Measurements from ENCODE around the gene ALKBH5.

Gene ALKBH5

GRCh38 chr17:18225121-18225641 is 41.6 kb downstream of the ALKBH5 start, which contains the start of gene LLGL1:
Gene LLGL1 (plus strand): TSS chr17:18225635. CDS start chr17:18225683, 48 bp downstream.
- peak; percentile 100 for DNase-seq

DNA sequence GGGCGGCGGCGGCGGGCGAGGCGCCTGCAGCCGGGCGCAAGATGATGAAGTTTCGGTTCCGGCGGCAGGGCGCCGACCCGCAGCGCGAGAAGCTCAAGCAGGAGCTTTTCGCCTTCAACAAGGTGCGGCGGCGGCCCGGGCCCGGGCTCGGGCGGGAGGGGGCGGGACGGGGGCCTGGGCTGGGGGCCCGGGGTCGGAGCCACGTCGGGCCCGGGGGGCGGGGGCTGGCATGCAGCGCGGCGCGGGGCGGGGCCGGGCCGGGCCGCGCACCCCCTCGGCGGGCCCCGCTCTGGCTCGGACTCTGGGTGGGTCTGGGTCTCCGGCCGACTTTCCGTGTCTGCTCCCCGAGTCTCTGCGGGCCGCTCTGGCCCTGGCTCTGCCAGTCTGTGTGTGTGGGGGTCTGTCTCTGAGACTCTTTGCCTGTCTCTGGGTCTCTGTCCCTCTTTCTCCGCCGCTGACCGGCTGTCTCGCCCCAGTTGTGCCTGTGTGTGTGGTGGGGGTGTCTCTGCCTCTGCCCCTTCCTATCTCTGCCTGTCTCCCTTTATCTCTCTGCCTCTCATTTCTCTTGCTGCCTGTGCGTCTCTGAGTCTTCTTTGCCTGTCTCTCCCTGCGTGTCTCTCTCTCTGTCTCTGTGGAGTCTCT is 42.1 kb downstream of the ALKBH5 start:
- DNase-seq = peak; percentile 49

DNA sequence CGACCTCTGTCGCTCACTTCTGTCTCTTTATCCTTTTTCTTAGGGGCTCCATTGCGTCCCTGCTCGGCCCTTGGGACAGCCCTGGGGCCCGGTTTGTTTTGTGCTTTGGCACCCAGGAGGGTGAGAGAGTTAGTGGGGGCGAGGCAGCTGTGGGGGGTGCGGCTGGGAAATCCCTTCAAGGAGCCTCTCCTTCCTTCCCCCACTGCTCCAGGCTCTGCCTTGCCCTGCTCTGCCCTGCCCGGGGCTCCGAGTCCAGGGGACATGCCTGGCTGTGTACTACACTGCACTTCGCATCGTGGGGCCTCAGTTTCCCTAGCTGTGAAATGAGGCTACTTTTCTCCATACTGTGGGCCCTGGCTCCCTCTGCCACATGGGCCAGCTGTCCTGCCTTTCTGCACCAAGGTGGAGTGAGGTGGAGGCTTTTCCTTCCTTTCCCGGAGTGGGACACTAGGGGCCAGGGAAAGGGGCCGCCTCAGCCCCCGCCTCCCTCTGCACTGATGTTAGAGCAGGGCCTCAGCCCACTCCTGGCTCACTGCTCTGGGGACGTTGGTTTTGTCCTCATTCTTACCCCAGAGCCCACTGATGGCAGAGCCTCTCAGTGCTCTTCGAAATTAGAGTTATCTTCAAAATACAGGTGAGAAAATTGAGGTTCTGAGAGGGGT is 42.8 kb downstream of the ALKBH5 start:
- no peak for DNase-seq

DNA sequence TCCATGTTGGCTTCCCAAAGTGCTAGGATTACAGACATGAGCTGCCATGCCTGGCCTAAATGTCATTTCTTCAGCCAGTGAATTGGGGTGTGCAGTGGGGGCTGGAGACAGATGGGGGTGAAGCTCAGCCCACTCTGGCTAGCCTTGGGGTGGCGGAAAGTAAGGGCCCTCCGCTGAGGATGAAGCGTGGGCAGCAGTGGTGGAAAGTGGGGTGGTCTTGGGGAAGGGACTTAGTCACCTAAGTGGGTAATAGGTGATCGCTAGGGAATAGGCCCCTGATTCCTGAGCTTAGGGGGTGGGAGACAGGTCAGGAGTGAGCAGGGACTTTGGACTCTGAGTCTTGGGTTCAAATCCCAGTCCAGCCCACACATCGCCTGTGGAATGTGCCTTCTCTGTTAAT is 44.0 kb downstream of the ALKBH5 start:
- DNase-seq = no peak

DNA sequence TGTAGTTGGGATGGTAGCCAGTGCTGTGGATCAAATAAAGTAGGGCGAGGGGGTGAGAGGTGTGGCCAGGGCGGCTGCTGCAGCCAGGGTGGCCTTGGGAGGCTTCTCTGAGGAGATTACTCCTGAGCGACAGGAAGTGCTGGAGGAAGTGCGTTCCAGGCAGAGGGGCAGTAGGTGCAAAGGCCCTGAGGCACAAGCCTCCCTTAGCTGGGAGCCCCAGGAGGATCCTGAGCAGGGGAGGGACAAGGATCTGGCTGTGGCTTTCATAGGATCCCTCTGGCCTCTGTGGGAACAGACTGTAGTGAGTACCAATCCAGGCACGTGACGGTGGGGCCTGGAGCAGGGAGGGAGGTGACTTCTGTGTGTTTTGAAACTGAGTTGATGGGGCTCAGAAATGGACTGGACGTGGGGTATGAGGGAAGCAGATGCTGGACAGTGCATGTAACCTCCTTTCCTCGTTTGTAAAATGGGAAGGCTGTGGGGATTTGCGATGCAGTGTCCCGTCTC is 44.6 kb downstream of the ALKBH5 start:
- no peak for DNase-seq

- no peak for DNase-seq
Observed at GRCh38 chr17:18229254-18229653, 45.6 kb downstream of the ALKBH5 start.

DNA sequence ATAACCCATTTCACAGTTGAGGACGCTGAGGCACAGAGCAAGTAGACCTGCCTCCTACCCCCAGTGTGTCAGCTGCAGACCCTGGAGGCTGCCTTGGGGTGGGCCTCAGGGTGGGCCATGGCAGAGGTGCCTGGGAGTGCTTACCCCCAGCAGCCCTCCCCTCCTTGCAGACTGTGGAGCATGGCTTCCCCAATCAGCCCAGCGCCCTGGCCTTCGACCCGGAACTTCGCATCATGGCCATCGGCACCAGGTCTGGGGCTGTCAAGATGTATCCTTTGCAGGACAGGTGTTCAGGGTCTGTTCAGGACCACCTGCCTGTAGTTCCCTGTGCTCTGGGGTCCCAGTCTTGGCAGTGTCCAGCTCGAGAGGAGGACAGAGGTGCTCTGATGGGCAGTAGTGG is 46.1 kb downstream of the ALKBH5 start:
- no peak for DNase-seq

DNA sequence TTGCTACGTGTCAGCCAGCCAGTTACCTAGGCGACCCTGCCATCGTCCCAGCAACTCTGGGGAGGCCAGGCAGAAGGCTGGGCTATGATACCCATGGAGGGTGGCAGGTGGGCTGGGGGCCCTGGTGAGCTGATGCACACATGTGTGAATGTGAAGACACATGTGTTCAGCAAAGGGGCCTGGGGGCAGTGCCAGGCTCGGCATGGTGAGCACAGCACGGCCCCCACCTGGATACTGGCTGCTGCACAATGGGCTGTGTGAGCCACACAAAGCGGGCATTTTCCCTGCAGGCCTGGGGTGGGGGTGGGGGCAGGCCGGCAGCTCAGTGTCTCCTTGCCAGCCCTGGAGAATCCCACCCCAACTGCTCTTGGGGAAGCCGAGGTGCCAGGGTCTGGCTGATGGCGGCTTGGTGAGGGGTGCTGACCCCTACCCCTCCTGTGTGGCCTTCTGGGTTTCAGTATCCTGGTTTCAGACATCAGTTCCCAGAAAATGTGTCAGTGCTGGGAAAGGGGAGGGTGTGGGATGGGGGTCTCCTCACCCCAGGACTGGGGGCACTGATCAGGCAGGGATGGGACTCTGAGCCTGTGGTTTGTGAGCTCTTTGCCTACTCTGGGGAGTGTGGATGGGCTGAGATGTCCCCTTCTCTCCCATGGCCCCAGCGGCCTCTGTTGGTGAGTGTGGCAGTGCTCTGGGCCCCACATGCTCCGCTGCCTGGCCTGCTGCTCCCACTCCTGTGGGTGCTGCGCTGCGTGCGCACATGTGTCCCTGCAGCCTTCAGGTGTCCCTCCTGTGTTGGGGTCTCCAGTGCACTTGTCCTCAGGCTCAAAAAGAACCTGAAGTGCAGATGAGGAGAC is 46.9 kb downstream of the ALKBH5 start:
- DNase-seq = no peak

DNA sequence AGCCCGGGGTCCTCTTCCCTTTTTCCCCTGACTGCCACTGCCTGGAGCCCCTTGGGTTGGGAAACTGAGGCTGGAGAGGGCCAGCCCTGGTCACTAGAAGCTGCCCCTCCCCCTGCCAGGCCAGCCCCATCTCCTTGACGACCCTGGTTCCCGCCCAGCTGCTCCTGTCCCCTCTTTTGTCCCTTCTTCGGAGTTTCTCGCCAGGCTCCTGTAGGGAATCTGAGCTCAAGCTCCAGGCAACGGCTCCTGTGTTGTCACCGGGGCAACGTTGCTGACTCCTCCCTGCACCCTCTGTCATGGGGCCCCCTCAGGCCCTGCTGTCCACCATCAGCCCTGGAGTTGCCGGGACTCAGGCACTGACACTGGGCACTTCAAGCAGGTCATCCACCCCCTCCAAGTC is 47.5 kb downstream of the ALKBH5 start:
- DNase-seq = no peak

DNA sequence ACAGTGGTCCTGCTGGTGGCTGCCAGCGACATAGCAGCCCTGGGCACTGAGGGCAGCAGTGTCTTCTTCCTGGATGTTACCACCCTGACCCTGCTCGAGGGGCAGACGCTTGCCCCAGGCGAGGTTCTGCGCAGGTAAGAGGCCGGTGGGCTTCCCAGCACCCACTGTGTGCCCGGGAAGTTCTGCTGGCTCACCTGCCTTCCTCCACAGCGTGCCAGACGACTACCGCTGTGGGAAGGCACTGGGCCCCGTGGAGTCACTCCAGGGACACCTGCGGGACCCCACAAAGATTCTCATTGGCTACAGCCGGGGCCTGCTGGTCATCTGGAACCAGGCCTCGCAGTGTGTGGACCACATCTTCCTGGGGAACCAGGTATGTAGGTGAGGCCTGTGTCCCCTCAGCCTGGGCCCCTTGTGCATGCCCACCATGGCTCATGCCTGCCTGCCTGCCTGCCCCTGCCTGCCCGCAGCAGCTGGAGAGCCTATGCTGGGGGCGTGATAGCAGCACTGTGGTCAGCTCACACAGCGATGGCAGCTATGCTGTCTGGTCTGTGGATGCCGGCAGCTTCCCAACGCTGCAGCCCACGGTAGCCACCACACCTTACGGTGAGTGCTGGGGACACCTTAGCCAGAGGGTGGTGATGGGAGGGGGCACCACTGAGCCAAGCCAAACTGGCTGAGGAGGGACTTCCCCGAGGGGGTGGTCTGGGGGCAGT is 50.3 kb downstream of the ALKBH5 start:
- no peak for DNase-seq

GRCh38 chr17:18234853-18235380 is 51.3 kb downstream of the ALKBH5 start:
- no peak for DNase-seq

DNA sequence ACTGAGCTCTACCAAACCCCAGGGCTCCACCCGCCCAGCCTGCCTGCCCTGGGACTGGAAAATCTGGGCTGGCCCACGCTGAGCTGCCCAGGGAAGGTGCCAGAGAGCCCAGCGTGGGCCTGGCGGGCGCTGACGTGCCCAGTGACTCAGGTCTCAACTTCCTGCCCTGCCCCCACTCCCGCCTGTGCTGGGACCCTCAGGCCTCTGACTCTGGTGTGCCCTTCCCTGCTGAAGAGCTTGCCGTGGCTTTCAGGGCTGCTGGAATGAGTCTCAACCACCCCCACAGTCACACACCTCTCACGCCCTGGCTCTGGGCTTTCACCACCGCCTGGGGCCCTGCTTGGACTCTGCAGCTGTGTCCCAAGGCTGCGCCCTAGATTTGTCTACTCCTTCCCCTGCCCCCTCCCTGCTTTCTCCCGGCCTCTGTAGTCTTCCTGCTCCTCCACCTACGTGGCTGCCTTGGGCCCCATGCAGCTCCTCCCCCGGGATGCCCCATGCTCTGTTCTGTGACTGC is 52.2 kb downstream of the ALKBH5 start:
- peak; percentile 55 for DNase-seq

DNA sequence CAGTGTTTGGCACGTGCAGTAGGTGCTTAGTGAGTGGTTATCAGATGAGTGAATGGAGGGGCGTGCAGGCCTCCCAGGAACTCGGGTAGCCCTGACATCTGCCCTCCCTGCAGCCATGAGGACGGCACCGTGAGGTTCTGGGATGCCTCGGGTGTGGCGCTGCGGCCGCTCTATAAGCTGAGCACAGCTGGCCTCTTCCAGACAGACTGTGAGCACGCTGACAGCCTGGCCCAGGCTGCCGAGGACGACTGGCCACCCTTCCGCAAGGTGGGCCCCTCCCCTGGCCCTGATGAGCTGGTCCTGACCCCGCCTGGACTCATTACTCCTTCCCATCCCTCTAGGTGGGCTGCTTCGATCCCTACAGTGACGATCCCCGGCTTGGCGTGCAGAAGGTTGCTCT is 52.9 kb downstream of the ALKBH5 start:
- no peak for DNase-seq

- DNase-seq = no peak
Observed at GRCh38 chr17:18237461-18237860, 53.8 kb downstream of the ALKBH5 start.

DNA sequence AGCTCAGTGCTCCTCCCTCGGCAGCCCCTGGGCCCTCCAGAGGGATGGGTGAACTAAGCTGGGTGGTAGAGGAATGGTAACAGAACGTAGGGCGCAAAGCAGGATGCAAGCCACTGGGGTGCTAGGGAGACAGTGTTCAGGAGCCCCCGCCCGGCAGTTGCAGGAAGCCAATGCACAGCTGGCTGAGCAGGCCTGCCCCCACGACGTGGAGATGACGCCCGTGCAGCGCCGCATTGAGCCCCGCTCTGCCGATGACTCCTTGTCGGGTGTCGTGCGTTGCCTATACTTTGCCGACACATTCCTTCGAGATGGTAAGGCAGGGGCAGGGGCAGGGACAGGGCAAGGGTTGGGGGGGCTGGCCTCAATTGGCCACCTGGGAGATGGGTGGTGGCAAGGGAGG is 54.7 kb downstream of the ALKBH5 start:
- no peak for DNase-seq

DNA sequence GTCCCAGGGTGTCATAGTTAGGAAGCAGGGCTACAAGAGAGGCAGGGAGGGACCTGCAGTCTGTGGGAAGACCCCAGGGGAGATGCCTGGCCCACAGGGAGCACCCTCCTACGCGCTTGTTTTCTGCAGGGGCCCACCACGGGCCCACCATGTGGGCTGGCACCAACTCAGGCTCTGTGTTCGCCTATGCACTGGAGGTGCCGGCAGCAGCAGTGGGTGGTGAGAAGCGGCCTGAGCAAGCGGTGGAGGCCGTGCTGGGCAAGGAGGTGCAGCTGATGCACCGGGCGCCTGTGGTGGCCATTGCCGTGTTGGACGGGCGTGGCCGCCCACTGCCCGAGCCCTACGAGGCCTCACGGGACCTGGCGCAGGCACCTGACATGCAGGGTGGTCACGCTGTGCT is 56.8 kb downstream of the ALKBH5 start:
- DNase-seq = no peak

- peak; percentile 63 for DNase-seq
Observed at GRCh38 chr17:18241229-18241871, 57.7 kb downstream of the ALKBH5 start.

DNA sequence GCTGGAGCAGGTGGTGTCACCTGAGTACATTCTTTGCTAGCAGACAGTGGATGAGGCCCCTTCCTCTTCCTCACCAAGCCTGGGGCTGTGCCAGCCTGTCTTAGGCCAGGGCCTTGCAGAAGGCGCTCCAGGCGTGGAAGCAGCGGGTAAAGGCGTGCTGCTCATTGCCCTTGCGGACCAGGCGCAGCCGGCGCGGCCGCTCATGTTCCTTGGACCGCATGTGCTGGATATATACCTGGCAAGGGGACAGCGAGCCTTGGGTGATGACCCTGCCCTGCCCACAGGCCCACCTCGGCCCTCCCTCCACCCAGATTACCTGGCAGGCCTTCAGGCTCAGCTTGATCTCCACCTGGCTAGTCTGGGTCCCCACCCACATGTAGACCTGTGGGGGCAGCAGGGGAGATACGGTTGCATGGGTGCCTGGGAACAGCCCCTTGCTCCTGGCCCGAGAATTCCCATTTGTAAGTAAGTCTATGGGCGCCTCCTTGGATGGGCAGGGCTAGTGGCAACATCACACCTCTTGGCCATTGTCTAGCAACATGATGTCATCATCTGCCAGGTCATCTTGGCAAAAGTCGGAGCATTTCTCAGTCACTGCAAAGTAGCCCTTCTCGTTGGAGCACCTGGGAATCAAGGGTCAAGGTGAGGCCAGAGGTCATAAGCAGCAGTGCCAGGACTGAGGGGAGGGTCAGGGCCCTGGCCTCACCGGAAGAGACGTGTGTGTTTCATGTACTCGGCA is 61.6 kb downstream of the ALKBH5 start:
- no peak for DNase-seq

DNA sequence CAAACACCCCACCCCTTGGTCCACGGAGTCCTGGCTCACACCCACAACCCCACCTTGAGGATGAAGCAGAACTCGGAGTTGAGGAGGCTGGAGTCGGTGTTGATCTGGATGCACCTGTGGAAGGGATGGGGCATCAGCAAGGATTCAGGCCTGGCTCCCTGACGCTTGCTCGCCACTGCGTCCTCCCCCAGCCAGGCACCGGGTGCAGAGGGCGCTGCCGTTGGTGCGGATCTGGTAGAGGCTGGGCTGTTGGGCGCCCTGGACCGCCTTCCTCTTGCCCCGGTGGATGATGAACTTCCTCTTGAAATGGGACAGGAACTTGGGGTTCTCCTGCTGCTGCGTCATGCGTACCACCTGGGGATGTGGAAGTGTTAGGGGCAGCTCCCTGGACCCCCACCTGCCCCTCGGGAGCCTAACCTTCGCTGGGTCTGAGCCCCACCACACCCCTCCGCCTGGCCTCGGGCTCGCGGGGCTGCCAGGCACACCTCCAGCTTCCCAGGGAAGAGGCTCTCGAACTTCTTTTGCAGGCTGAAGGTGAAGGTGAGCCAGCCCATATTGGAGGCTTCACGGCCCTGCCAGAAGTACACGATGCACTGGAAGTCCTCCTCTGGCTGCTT is 62.6 kb downstream of the ALKBH5 start:
- no peak for DNase-seq

DNA sequence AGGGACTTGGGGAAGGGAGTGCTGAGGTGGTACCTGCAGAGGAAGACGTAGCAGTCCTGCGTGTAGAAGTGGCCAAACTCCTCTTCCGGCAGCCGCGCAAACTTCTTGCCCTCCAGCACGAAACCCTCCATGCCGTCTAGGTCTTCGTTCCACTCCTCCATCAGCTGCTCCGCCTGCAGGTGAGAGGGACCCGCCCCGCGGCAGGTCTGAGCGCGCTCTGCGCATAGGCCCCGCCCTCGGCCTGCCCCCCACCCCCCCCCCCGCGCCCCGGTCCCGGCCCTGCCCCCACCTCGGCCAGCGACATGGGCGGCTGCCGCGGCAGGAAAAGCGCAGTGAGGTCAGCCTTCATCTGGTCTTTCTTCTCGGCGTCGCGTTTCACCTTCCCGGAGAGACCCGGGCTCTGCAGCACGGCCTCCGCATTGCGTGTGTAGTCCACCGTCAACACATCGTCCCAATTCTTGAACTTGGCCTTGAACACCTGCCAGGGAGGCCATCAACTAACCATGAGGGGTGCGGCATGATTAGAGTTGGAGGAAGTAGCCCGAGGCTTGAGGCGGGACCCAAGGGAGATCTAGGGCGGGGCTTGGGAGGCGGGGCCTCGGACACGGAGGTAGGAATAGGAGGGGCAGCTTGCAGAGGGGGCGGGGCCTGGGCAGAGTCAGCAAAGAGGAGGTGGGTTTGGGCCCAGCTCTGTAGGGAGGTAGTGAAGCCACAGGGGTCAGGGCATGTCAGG is 63.4 kb downstream of the ALKBH5 start:
- DNase-seq = peak; percentile 93
